IPS DF 4.7 (cell line): ENCODE data around the gene MRPL58.
"Not testable (repeated sequence)": the region's sequence is repeated elsewhere in the genome, so short reads cannot be mapped to it uniquely, and the experiment has no call there.

Experiments
- DNase-seq: peaks from one replicate; pipeline ENCODE4 v3.0.0-alpha.2; 2013; ENCODE audit warnings: low spot score; ENCODE audit errors: extremely low read depth

Gene MRPL58

GRCh38 chr17:75012346-75013091, at the start of gene MRPL58:
Gene MRPL58, plus strand, starts transcription at chr17:75012670. Its CDS starts 17 bp downstream, at chr17:75012687.
- DNase-seq: no peak

GRCh38 chr17:74963656-74964055, 48.8 kb upstream of the MRPL58 start:
- DNase-seq: no peak

- DNase-seq: no peak
Measured at GRCh38 chr17:74964246-74964761, 48.2 kb upstream of the MRPL58 start.

GRCh38 chr17:74964988-74965622, 47.4 kb upstream of the MRPL58 start:
- DNase-seq: no peak

- no peak for DNase-seq
Measured at GRCh38 chr17:74968361-74968780, 44.1 kb upstream of the MRPL58 start.

GRCh38 chr17:74969501-74969900, 43.0 kb upstream of the MRPL58 start:
- DNase-seq: not testable (repeated sequence)

- DNase-seq: no peak
Measured at GRCh38 chr17:74970395-74970794, 42.1 kb upstream of the MRPL58 start.

GRCh38 chr17:74971069-74971841, 41.2 kb upstream of the MRPL58 start:
- no peak for DNase-seq

- no peak for DNase-seq
Measured at GRCh38 chr17:74971842-74972106, 40.7 kb upstream of the MRPL58 start.

- no peak for DNase-seq
Measured at GRCh38 chr17:74972107-74972972, 40.1 kb upstream of the MRPL58 start, which contains the start of gene HID1. Gene HID1, minus strand, starts transcription at chr17:74972759. Its CDS starts 103 bp downstream, at chr17:74972656.

GRCh38 chr17:74972973-74973328, 39.5 kb upstream of the MRPL58 start:
- DNase-seq: no peak

- DNase-seq: no peak
Measured at GRCh38 chr17:74975943-74976342, 36.5 kb upstream of the MRPL58 start.

GRCh38 chr17:74977802-74978201, 34.7 kb upstream of the MRPL58 start:
- no peak for DNase-seq

GRCh38 chr17:74978240-74978639, 34.2 kb upstream of the MRPL58 start:
- no peak for DNase-seq

GRCh38 chr17:74979408-74980146, 32.9 kb upstream of the MRPL58 start:
- no peak for DNase-seq

- DNase-seq: no peak
Measured at GRCh38 chr17:74981318-74981978, 31.0 kb upstream of the MRPL58 start.

GRCh38 chr17:74981979-74982662, 30.3 kb upstream of the MRPL58 start:
- DNase-seq: no peak

GRCh38 chr17:74982663-74983313, 29.7 kb upstream of the MRPL58 start:
- DNase-seq: not testable (repeated sequence)

- DNase-seq: no peak
Measured at GRCh38 chr17:74986206-74986576, 26.3 kb upstream of the MRPL58 start.
